GM13976 (cell line): ENCODE data around the gene GBP1.
"Not testable (repeated sequence)": the region's sequence is repeated elsewhere in the genome, so short reads cannot be mapped to it uniquely, and the experiment has no call there.

ENCODE experiments used
- DNase-seq: peaks from one replicate; pipeline ENCODE4 v3.0.0; 2012; ENCODE audit warnings: low spot score
- in situ Hi-C: fragments of 300-500 bp; cut with MboI; formaldehyde crosslinking; loops from one replicate; pipeline ENCODE4 v1.12.0; 2022; ENCODE audit warnings: low sequenced_read_pairs, mixed read lengths, inconsistent platforms; ENCODE audit not compliant: unreplicated experiment
- TF ChIP-seq, protein P1 (sequence below): IDR thresholded peaks from 2 replicates; pipeline ENCODE4 v1.5.1; 2012; ENCODE audit warnings: borderline replicate concordance, mild to moderate bottlenecking; ENCODE audit not compliant: insufficient read depth; ENCODE audit errors: extremely low read depth, missing control alignments, control extremely low read depth

The GBP1 gene

DNA sequence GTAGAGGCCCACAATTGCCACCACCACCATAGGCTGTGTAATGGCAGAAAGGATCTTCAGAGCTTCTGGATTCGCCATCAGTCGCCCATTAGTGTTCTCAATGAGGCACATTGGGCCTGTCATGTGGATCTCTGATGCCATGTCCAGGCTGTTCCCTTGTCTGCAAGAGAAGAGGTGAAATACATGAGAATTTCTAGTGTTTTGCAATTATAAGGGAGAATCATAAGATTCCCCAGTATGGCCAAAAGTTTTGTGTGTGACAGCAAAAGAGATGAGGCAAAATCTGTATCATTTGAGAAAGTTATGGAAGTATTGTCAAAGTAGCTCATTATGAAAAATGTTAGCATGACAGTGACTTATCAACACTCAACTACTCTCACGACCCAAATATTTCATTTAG is 1.9 kb downstream of the GBP1 start:
- TF ChIP-seq, protein P1, sequence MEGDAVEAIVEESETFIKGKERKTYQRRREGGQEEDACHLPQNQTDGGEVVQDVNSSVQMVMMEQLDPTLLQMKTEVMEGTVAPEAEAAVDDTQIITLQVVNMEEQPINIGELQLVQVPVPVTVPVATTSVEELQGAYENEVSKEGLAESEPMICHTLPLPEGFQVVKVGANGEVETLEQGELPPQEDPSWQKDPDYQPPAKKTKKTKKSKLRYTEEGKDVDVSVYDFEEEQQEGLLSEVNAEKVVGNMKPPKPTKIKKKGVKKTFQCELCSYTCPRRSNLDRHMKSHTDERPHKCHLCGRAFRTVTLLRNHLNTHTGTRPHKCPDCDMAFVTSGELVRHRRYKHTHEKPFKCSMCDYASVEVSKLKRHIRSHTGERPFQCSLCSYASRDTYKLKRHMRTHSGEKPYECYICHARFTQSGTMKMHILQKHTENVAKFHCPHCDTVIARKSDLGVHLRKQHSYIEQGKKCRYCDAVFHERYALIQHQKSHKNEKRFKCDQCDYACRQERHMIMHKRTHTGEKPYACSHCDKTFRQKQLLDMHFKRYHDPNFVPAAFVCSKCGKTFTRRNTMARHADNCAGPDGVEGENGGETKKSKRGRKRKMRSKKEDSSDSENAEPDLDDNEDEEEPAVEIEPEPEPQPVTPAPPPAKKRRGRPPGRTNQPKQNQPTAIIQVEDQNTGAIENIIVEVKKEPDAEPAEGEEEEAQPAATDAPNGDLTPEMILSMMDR = no peak
- no peak for DNase-seq
- in situ Hi-C loops = no loop called here

DNA sequence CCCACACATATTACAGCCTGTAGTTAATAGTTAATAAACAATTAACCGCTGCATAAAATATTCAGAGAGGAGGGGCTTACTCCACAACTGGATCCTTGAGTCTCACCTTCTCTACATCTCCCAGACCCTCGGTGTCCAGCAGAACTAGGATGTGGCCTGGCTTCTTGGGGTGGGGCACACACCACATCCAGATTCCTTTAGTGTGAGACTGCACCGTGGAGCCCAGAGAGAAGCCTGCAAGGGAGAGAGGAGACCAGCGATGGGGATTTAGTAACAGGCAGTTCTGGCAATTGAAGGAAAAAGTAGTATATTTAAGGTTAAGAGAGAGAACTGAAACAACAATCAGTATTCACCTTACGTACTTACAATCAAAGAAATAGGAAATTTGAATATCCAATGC is 4.9 kb downstream of the GBP1 start:
- no peak for DNase-seq
- TF ChIP-seq, protein P1 = no peak
- in situ Hi-C loops = no loop called here

DNA sequence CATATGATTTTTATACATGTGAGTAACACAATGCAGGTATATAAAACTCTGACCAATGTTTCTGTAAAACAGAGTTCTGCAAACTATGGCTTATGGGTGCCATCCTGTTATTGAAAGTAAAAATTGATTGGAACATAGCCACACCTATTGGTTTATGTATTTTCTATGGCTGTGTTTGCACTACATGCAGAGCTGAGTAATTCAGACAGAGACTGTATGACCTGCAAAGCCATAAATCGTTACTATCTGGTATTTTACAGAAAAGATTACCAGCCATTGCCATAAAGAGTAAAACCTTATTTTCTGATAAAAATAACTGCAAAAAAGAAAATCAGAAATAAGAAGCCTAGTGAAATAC is 13.1 kb downstream of the GBP1 start:
- TF ChIP-seq, protein P1 = no peak
- in situ Hi-C loops = no loop called here
- DNase-seq = no peak

DNA sequence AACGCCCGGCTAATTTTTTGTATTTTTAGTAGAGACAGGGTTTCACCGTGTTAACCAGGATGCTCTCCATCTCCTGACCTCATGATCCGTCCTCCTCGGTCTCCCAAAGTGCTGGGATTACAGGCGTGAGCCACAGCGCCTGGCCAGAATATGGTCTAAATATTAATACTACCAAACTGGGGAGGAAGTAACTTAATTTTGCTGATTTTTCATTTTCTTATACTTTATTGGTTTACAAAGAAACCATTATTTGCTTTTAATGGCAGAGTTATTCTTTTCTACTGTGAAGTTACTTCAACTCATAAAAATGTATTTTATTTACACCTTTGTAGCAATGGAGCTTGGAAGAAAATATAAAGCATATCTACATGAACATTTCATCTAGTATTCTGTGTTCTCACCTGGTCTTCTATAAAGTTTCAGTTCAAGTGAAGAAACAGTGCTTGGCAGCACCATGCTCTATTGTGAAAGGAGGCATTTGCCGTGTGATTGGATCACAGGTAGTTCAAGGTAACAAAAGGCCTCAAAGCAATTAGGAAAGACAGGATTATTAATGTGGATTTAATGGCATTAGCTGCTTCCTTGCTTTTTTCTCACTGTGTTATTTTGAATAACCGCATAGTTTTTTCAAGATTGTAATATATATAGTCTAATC is 13.6 kb downstream of the GBP1 start:
- in situ Hi-C loops = no loop called here
- DNase-seq = no peak
- TF ChIP-seq, protein P1 = no peak

DNA sequence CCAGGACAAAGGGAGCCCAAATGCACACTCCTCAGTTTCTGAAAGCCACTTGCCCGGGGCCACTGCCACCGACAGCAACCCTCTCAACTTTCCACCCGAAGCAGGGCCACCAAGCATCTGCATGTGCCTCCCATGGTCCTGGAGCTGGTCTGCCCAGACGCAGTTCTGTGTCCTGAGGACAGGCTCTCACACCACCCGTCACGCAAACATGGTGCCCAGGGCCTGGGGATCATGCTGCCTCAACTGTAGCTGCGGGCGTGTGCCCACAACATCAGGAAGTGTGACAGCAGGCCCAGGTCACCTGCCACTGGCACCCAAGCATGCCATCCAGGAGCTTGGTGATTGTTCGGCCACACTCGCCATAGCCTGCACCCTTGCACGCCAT is 14.4 kb downstream of the GBP1 start:
- no peak for DNase-seq
- TF ChIP-seq, protein P1 = no peak
- in situ Hi-C loops = no loop called here

DNA sequence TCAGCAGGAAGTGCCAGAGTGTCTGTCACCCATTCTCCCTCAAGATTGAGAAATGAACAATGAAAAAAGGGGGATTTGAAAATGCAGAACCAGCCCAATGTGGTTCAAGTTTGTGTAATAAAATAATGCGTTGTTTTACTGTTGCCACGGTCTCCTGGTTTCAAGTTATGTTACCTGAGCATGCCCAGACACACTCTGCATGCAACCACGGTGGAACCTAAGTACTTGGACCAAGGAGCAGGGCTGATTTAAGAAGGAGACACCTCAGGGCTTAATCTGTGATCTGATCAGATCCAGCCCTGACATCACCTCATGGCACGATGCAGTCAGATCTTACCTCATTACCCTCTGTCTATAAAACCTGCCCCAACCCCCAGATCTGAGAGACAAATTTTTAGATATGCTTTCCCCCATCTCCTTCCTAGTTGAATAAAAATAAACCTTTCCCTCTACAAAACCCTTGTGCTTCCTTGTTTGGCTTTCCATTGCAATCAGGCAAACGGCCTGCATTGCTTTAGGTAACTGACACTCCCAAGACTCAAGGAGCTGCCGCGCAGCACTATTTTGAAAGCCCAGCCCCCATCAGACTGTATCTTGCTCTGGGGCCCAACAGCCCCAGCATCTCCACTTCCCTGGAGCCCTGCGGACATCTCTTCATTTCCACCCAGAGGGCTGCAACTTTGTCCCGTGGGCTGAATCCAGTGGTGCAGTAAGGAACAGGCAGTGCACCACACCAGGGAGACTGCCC is 14.9 kb downstream of the GBP1 start:
- in situ Hi-C loops, DNase-seq: not testable (repeated sequence)

DNA sequence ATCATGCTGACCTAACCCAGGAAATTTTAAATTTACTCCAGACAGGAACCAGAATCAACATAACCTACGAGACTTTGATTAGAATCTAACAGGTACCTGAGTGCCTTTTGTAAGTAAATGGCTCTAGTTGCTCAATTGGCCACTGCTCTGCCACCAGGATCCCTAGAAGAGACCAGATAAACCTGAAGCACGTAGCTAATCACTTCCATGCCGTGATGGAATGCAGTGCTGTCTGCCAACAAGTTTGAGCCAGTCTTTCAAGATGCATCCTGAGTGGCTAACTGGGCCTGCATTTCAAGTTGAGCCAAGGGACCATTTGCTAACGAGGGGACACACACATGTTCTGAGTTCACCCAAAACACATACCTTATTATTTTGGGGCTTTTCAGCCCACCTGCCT is 15.8 kb downstream of the GBP1 start:
- in situ Hi-C loops, DNase-seq: not testable (repeated sequence)
